NCI-H187 (cell line): ENCODE measurements around the gene ASB7.
"Not testable (repeated sequence)": the region's sequence is repeated elsewhere in the genome, so short reads cannot be mapped to it uniquely, and the experiment has no call there.

Experiments used
- DNase-seq, 2 experiments: peaks; one replicate each; lab custom pipeline; 2025; lab: John Stamatoyannopoulos, UW

ASB7 gene

GRCh38 chr15:100652116-100652515 lies 49.7 kb downstream of the ASB7 start:
- no peak for DNase-seq

GRCh38 chr15:100653608-100654007 lies 51.2 kb downstream of the ASB7 start:
- no peak for DNase-seq

DNA sequence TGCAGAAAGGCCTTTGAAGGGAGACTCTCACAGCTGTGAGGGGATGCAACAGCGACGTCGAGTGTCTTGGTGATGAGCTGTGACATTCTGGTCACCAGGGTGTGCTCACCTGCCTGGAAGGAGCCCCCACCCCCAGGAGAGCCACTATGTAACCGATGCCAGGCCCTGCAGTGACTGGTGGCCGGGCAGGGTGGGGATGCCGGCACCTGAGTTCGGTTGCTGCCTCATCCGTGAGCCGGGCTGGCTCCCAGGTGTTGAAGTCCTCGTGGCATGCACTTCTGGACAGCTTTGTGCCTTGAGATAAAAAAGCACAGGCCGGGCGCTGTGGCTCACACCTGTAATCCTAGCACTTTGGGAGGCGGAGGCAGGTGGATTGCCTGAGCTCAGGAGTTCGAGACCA lies 56.5 kb downstream of the ASB7 start:
- DNase-seq = no peak

DNA sequence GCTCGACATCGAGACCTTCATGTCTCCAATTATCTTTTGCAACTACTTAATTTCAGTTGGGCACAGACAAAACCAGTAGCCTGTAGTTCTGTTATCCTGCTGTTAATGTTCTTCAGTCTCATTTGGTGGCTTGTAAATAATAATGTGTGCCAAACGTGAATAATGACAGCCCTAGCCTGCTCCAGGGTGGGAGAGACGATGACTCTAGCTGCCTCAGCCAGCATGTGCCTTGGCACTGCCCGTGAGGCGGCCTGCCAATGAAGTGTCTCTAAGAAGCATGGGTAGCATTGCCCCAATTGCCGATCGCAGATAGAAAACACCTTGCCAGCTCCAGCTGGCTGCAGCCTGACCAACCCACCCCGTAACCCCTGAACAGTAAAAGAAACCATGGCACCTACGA lies 58.8 kb downstream of the ASB7 start:
- no peak for DNase-seq

GRCh38 chr15:100663086-100663914 lies 60.9 kb downstream of the ASB7 start:
- DNase-seq = no peak

DNA sequence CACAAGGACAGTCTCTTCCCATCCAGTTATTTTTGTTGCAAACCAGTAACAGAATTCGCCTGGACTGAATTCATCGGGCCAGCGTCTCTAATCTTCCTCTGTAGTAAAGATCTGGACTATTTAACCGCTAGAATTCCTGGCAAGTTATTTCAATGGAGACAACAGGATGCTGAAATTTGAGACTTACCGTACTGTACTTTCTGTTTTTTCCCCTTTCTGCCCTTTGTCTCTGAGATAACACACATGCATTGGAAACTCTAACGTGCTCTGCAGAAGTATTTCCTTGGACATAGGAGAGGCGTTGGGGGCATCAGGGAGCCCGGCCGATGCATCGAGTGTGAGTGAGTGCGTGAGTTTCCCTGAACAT lies 61.5 kb downstream of the ASB7 start:
- DNase-seq = no peak

- DNase-seq = no peak
These were observed 63.2 kb downstream of the ASB7 start for GRCh38 chr15:100665570-100665969.

- no peak for DNase-seq
These were observed 65.3 kb downstream of the ASB7 start for GRCh38 chr15:100667405-100668347.

- DNase-seq = no peak
These were observed 66.0 kb downstream of the ASB7 start for GRCh38 chr15:100668348-100668745.

- DNase-seq = no peak
These were observed 66.9 kb downstream of the ASB7 start for GRCh38 chr15:100669260-100669659.

GRCh38 chr15:100670505-100671021 lies 68.2 kb downstream of the ASB7 start:
- peak; percentile 30 to 59 for DNase-seq

DNA sequence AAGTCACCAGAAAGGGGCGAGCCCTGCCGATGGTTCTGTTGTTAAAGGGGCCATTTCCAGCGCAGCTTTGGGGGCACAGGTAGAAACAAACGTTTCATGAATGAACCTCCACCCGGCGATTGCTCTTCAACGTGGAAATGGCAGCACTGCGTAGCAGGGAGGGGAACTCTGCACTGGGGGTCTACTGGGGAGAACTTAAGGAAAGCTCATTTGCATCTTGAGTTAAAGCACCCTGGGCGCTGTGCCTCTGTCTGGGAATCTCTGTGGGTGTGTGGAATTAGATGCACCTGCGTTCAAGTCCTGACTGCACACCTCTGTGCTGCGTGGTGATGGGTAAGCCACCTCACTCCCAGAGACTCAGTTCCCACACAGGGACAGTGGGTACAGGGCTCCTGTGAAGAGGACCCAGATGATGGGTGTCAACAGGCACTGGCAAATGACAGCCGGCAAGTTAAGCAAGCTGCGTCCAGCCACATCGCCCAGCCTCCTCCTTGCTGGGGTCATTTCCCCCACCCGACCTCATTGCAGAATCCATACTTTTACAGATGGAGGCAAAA lies 68.8 kb downstream of the ASB7 start:
- DNase-seq = no peak

DNA sequence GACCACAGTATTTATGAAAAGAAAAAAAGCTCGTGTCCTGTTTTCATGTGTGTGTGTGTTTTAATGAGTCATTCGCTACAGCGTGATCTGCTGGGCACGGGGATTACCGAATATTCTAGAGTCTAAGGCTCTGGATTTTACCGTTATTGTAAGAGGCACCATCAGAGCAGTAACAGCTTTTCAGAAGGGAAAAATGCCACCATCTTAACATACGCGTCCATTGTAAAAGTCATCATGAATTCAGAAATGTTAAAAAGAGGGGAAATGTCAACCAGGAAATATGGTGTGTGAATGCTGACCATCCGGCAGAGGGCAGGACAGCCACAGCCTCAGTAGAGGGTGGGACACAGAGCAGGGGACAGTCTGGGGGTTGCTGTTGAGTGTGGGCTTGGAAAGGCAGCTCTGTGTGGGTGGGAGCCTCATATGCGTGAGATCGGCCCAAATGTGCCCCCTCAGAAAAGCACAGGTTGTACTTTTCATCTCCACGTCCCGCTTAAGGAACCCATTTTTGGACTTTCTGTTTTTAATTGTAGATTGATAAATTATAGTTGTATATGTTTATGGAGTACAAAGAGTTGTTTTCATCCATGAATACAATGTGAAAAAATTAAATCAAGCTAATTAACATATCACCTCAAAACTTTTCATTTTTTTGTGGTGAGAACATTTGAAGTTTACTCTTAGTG lies 69.6 kb downstream of the ASB7 start:
- no peak for DNase-seq

DNA sequence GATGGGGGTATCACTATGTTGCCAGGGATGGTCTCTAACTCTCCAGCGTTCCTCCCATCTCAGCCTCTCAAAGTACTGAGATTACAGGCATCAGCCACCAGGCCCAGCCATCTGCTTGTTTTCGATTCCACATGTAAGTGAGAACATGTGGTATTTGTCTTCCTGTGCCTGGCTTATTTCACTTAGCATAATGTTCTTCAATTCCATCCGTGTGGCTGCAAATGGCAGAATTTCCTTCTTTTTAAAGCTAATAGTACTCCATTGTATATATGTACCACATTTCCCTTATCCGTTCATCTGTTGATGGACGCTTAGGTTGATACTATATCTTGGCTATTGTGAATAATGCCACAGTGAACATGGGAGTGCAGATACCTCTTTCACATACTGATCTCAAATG lies 70.6 kb downstream of the ASB7 start:
- no peak for DNase-seq

GRCh38 chr15:100679151-100679550 lies 76.8 kb downstream of the ASB7 start:
- not testable (repeated sequence) for DNase-seq

GRCh38 chr15:100680726-100681125 lies 78.3 kb downstream of the ASB7 start:
- no peak for DNase-seq

GRCh38 chr15:100681335-100681746 lies 79.0 kb downstream of the ASB7 start:
- DNase-seq = no peak

- no peak for DNase-seq
These were observed 80.1 kb downstream of the ASB7 start for GRCh38 chr15:100682468-100682867.

DNA sequence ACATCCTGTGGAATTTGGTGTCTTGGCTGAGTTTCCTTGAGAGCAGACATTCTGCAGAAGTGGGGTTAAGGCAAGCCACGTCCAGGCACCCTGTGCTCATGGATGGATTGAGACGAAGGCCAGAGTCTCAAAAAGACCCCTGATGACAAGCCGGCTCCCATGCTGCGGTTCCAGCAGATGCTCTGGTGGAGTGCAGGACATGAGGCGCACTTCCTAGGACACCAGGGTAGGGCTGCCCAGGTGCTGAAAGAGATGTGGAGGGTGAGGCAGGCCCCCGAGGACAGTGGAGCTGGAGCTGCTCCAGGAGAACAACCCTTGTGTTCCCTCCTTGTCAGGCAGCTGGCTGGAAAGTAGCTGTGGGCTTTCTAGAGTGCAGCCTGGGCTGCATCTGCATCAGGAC lies 81.0 kb downstream of the ASB7 start:
- DNase-seq = no peak

DNA sequence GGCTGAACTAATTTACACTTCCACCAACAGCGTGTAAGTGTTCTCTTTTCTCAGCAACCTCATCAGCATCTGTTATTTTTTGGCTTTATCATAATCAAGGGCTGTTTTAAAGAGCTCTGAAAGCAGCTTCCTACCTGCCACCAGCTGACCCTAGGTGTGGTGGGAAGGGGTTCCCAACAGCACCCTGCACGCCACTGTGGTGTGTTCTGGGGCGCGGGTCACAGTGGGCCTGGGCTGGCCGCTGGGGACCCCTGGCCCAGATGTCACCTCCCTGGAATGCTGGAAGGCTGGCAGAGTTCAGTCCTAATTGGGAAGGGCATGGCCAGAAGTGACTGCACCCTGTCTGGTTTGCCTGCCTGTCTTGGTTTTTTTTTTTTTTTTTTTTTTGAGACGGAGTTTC lies 82.2 kb downstream of the ASB7 start:
- no peak for DNase-seq

GRCh38 chr15:100686021-100686724 lies 83.8 kb downstream of the ASB7 start:
- DNase-seq = no peak
